Measurements from ENCODE around the gene GIPC3.

DNA sequence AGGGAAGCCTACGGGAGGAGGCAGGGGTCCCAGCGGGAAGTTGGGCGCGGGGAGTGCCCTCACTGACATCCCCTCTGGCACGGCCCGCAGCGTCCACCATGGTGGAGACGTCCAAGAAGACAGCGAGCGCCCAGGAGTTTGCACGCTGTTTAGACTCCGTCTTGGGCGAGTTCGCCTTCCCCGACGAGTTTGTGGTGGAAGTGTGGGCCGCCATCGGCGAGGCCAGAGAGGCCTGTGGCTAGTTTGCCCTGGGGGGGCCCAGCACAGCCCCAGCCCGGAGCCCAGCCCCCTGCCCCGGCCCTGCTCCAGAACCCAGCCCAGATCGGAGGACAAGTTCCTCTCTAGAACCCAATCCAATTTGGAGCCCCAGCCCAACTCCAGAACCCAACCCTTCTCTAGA, 4.7 kb downstream of the GIPC3 start:
- TF ChIP-seq EZH2phosphoT487 (IDR thresholded peaks at IDR 0.05; ENCODE audit: insufficient read depth, low read depth), result no peak
- TF ChIP-seq EZH2 (IDR thresholded peaks at IDR 0.05; ENCODE audit: insufficient read depth, poor library complexity, severe bottlenecking), result no peak
